ENCODE measurements around the gene LGSN.

DNA sequence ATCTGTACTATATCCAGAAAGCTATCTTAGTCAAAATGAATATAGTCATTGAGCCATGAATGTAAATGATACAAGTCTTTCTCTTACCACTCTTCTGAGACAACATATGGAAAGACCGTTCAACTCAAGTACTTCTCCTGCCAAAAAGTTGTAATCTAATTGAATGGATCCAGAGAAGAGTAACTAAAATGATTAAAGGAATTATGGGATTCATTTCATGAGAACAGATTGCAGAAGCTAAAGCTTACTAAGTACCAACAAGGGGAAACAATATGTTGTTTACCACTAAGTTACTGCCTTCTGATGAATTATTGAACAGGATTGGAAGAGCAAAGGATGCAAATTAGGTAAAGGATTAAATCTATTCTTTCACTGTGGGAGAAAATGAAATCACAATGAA, 2.0 kb upstream of the LGSN start:
- TF ChIP-seq POLR2A (IDR thresholded peaks at IDR 0.05; ENCODE audit: low read length) (no peak), MAZ (IDR thresholded peaks at IDR 0.05; ENCODE audit: borderline replicate concordance, low read depth, low read length) (no peak), EP300 (IDR thresholded peaks at IDR 0.05) (no peak)
- TF ChIP-seq, protein P1, sequence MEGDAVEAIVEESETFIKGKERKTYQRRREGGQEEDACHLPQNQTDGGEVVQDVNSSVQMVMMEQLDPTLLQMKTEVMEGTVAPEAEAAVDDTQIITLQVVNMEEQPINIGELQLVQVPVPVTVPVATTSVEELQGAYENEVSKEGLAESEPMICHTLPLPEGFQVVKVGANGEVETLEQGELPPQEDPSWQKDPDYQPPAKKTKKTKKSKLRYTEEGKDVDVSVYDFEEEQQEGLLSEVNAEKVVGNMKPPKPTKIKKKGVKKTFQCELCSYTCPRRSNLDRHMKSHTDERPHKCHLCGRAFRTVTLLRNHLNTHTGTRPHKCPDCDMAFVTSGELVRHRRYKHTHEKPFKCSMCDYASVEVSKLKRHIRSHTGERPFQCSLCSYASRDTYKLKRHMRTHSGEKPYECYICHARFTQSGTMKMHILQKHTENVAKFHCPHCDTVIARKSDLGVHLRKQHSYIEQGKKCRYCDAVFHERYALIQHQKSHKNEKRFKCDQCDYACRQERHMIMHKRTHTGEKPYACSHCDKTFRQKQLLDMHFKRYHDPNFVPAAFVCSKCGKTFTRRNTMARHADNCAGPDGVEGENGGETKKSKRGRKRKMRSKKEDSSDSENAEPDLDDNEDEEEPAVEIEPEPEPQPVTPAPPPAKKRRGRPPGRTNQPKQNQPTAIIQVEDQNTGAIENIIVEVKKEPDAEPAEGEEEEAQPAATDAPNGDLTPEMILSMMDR (IDR thresholded peaks at IDR 0.05), result no peak
- TF ChIP-seq, protein P2, sequence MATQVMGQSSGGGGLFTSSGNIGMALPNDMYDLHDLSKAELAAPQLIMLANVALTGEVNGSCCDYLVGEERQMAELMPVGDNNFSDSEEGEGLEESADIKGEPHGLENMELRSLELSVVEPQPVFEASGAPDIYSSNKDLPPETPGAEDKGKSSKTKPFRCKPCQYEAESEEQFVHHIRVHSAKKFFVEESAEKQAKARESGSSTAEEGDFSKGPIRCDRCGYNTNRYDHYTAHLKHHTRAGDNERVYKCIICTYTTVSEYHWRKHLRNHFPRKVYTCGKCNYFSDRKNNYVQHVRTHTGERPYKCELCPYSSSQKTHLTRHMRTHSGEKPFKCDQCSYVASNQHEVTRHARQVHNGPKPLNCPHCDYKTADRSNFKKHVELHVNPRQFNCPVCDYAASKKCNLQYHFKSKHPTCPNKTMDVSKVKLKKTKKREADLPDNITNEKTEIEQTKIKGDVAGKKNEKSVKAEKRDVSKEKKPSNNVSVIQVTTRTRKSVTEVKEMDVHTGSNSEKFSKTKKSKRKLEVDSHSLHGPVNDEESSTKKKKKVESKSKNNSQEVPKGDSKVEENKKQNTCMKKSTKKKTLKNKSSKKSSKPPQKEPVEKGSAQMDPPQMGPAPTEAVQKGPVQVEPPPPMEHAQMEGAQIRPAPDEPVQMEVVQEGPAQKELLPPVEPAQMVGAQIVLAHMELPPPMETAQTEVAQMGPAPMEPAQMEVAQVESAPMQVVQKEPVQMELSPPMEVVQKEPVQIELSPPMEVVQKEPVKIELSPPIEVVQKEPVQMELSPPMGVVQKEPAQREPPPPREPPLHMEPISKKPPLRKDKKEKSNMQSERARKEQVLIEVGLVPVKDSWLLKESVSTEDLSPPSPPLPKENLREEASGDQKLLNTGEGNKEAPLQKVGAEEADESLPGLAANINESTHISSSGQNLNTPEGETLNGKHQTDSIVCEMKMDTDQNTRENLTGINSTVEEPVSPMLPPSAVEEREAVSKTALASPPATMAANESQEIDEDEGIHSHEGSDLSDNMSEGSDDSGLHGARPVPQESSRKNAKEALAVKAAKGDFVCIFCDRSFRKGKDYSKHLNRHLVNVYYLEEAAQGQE (IDR thresholded peaks at IDR 0.05), result no peak
